ENCODE measurements around the gene CLDN8.

- no peak for TF ChIP-seq CTCF (IDR thresholded peaks at IDR 0.05)
- TF ChIP-seq POLR2AphosphoS5 (IDR thresholded peaks at IDR 0.05): no peak
- TF ChIP-seq POLR2A (IDR thresholded peaks at IDR 0.05): no peak
Measured at GRCh38 chr21:30245061-30245460, 29.2 kb upstream of the CLDN8 start.
